Peyer's patch (tissue), 4 donors: ENCODE measurements around the gene GDNF. TPM values are rescaled to one million over a fixed set of nuclear protein-coding genes. Genes with fewer than 3 reads are reported as not detected.

Experiments
- DNase-seq, 3 donors: peaks; one replicate each; pipeline ENCODE4 v3.0.0-alpha.2; 2017 to 2019
- H3K27ac ChIP-seq, 4 donors: fragments of 200-600 bp; sonication (generic); one replicate each; pipeline ENCODE4 v1.5.1; 2016 to 2019
- H3K27me3 ChIP-seq, 2 donors: fragments of 200-600 bp; sonication (generic); one replicate each; pipeline ENCODE4 v1.5.1; 2019
- H3K36me3 ChIP-seq, 3 donors: fragments of 200-600 bp; sonication (generic); one replicate each; pipeline ENCODE4 v1.5.1; 2016 to 2019
- H3K4me1 ChIP-seq, 4 donors: fragments of 200-600 bp; sonication (generic); one replicate each; pipeline ENCODE4 v1.5.1; 2016 to 2019
- H3K4me3 ChIP-seq, 4 donors: fragments of 200-600 bp; sonication (generic); 1 replicate in 3 of 4; 2 replicates in 1 of 4; pipeline ENCODE4 v1.5.1; 2016 to 2019; ENCODE audit warnings: mild to moderate bottlenecking in 1 of 4
- H3K9me3 ChIP-seq, 4 donors: fragments of 200-600 bp; sonication (generic); one replicate each; pipeline ENCODE4 v1.5.1; 2016 to 2019; ENCODE audit warnings: mild to moderate bottlenecking in 1 of 4
- POLR2A ChIP-seq, 2 donors: fragments of 450-650 bp; IDR thresholded peaks; one replicate each; pipeline ENCODE4 v1.5.1; 2017; ENCODE audit warnings: antibody characterized with exemption in 2 of 2, mild to moderate bottlenecking in 2 of 2, moderate library complexity in 2 of 2
- total RNA-seq, 4 donors: library from RNA; depleted of rRNA; stranded (reverse); fragments of >200 nt; gene quantifications; one replicate each; pipeline ENCODE4 v1.1.0, GENCODE V29; 2016
- TF ChIP-seq, protein P1 (sequence below), 6 experiments: fragments of 450-650 bp in 4 of 6; fragments of 200-600 bp in 2 of 6; sonication (generic) in 1 of 6; IDR thresholded peaks; one replicate each; pipeline ENCODE4 v1.5.1; 2017 to 2019; ENCODE audit warnings: antibody characterized with exemption in 6 of 6, mild to moderate bottlenecking in 3 of 6, moderate library complexity in 1 of 6

Gene GDNF
- total RNA-seq, 4 donors from 2014 or later = 1.5 to 8.3 TPM; not detected in 2

- Histone ChIP-seq H3K9me3 (no peaks in the 10 kb centered on the region), H3K4me3 (no peak overlapping the region), H3K36me3 (no peaks in the 10 kb centered on the region), H3K27me3 (no peaks in the 10 kb centered on the region), H3K27ac (no peak overlapping the region), H3K4me1 (no peaks in the 10 kb centered on the region)
- no peak for DNase-seq
- no peak for TF ChIP-seq POLR2A (IDR thresholded peaks at IDR 0.05)
- TF ChIP-seq, protein P1, sequence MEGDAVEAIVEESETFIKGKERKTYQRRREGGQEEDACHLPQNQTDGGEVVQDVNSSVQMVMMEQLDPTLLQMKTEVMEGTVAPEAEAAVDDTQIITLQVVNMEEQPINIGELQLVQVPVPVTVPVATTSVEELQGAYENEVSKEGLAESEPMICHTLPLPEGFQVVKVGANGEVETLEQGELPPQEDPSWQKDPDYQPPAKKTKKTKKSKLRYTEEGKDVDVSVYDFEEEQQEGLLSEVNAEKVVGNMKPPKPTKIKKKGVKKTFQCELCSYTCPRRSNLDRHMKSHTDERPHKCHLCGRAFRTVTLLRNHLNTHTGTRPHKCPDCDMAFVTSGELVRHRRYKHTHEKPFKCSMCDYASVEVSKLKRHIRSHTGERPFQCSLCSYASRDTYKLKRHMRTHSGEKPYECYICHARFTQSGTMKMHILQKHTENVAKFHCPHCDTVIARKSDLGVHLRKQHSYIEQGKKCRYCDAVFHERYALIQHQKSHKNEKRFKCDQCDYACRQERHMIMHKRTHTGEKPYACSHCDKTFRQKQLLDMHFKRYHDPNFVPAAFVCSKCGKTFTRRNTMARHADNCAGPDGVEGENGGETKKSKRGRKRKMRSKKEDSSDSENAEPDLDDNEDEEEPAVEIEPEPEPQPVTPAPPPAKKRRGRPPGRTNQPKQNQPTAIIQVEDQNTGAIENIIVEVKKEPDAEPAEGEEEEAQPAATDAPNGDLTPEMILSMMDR (IDR thresholded peaks at IDR 0.05) = no peak
Observed at GRCh38 chr5:37769108-37769507, 70.7 kb downstream of the GDNF start.

DNA sequence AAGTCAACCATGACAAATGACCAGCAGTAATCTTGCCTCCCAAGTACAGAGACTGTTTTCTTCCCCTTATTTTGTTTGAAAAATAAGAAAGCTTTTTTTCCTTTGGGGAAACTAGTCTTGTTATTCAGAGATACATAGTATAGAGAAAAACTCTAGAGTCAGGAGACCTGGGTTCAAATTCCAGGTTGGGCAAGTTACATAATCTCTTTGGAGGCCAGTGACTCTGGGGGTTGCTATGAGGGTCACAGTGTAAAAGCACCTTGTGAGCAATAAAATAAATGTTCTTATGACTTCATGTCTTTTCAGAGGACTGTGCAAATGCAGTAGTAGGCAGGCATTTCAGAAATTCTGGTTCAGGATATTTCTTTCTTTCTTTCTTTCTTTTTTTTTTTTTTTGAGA lies 71.5 kb downstream of the GDNF start:
- H3K36me3 ChIP-seq = no peaks in the 10 kb centered on the region
- no peaks in the 10 kb centered on the region for H3K4me1 ChIP-seq
- H3K4me3 ChIP-seq = no peak overlapping the region
- H3K9me3 ChIP-seq = no peaks in the 10 kb centered on the region
- DNase-seq = no peak
- no peak for TF ChIP-seq POLR2A (IDR thresholded peaks at IDR 0.05)
- TF ChIP-seq, protein P1 (IDR thresholded peaks at IDR 0.05) = no peak
- H3K27ac ChIP-seq = no peak overlapping the region
- H3K27me3 ChIP-seq = no peaks in the 10 kb centered on the region

GRCh38 chr5:37767961-37768360 lies 71.9 kb downstream of the GDNF start:
- no peak overlapping the region for H3K4me3 ChIP-seq
- no peak overlapping the region for H3K27ac ChIP-seq
- no peak for DNase-seq
- H3K27me3 ChIP-seq = no peaks in the 10 kb centered on the region
- H3K9me3 ChIP-seq = no peaks in the 10 kb centered on the region
- no peak for TF ChIP-seq POLR2A (IDR thresholded peaks at IDR 0.05)
- TF ChIP-seq, protein P1 (IDR thresholded peaks at IDR 0.05) = no peak
- H3K36me3 ChIP-seq = no peaks in the 10 kb centered on the region
- no peaks in the 10 kb centered on the region for H3K4me1 ChIP-seq

DNA sequence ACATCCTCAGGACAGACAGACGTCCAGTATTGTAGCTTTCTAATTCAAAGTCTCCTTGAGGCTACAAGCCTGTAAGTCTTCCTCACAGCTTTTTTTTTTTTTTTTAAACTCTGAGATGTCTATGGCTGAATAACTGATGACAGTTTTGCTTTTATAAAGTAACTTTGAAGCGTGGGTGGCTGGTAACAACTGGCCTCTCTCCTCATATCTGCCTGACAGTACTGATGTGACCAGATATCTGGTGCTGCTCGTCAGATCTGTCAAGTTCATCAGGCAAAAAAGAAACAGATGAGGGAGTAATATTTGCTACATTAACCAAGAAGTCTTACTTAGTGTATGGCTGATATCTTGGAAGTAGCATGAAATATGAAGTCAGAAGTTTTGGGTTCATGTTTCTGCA lies 72.6 kb downstream of the GDNF start:
- H3K4me3 ChIP-seq = no peak overlapping the region
- no peaks in the 10 kb centered on the region for H3K9me3 ChIP-seq
- H3K4me1 ChIP-seq = no peaks in the 10 kb centered on the region
- no peak overlapping the region for H3K27ac ChIP-seq
- TF ChIP-seq POLR2A (IDR thresholded peaks at IDR 0.05) = no peak
- TF ChIP-seq, protein P1 (IDR thresholded peaks at IDR 0.05) = no peak
- no peak for DNase-seq
- no peaks in the 10 kb centered on the region for H3K36me3 ChIP-seq
- H3K27me3 ChIP-seq = no peaks in the 10 kb centered on the region
